ENCODE results near the gene AP5B1. TPM values are rescaled to one million over a fixed set of nuclear protein-coding genes. Genes with fewer than 3 reads are reported as not detected.

AP5B1 gene
- total RNA-seq, 1 donor from 2014 or later = 3.6 TPM

- no peaks in the 10 kb centered on the region for H3K36me3 ChIP-seq
- H3K4me1 Mint-ChIP-seq = peaks cover 10% of the 10 kb centered on the region
- peaks cover 85% of the 10 kb centered on the region for H3K27me3 ChIP-seq
- no peaks in the 10 kb centered on the region for H3K9me3 ChIP-seq (ENCODE audit: low read depth)
- peak overlapping the region; percentile 81 for H3K4me3 Mint-ChIP-seq
- peak overlapping the region; percentile 60 for H3K4me2 ChIP-seq
- no peaks in the 10 kb centered on the region for H3K36me3 Mint-ChIP-seq
- peak; percentile 94 for TF ChIP-seq EZH2phosphoT487 (IDR thresholded peaks at IDR 0.05)
- TF ChIP-seq, protein P1, sequence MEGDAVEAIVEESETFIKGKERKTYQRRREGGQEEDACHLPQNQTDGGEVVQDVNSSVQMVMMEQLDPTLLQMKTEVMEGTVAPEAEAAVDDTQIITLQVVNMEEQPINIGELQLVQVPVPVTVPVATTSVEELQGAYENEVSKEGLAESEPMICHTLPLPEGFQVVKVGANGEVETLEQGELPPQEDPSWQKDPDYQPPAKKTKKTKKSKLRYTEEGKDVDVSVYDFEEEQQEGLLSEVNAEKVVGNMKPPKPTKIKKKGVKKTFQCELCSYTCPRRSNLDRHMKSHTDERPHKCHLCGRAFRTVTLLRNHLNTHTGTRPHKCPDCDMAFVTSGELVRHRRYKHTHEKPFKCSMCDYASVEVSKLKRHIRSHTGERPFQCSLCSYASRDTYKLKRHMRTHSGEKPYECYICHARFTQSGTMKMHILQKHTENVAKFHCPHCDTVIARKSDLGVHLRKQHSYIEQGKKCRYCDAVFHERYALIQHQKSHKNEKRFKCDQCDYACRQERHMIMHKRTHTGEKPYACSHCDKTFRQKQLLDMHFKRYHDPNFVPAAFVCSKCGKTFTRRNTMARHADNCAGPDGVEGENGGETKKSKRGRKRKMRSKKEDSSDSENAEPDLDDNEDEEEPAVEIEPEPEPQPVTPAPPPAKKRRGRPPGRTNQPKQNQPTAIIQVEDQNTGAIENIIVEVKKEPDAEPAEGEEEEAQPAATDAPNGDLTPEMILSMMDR (IDR thresholded peaks at IDR 0.05) = no peak
- peak; percentile 99 for TF ChIP-seq EZH2 (IDR thresholded peaks at IDR 0.05)
- H3K79me2 ChIP-seq (ENCODE audit: low read depth) = no peaks in the 10 kb centered on the region
- peak; percentile 51 for DNase-seq (ENCODE audit: low spot score)
- no peaks in the 10 kb centered on the region for H3K9me3 Mint-ChIP-seq
- no peak overlapping the region for H2AFZ ChIP-seq (replicated peaks)
- peak overlapping the region; percentile 28 for H3K4me3 ChIP-seq
- H3K27me3 Mint-ChIP-seq (ENCODE audit: insufficient read depth, low read depth) = peaks cover 54% of the 10 kb centered on the region
- no peak overlapping the region for H3K9ac ChIP-seq
- peaks cover 10% of the 10 kb centered on the region for H4K20me1 ChIP-seq (ENCODE audit: low read depth)
- H3F3A ChIP-seq (ENCODE audit: low read depth) = peaks cover 3% of the 10 kb centered on the region
- H3K27ac ChIP-seq = no peak overlapping the region
- H3K27ac Mint-ChIP-seq = no peak overlapping the region
- peaks cover 15% of the 10 kb centered on the region for H3K4me1 ChIP-seq
Observed at GRCh38 chr11:65787649-65788622, 7.2 kb upstream of the AP5B1 start.

DNA sequence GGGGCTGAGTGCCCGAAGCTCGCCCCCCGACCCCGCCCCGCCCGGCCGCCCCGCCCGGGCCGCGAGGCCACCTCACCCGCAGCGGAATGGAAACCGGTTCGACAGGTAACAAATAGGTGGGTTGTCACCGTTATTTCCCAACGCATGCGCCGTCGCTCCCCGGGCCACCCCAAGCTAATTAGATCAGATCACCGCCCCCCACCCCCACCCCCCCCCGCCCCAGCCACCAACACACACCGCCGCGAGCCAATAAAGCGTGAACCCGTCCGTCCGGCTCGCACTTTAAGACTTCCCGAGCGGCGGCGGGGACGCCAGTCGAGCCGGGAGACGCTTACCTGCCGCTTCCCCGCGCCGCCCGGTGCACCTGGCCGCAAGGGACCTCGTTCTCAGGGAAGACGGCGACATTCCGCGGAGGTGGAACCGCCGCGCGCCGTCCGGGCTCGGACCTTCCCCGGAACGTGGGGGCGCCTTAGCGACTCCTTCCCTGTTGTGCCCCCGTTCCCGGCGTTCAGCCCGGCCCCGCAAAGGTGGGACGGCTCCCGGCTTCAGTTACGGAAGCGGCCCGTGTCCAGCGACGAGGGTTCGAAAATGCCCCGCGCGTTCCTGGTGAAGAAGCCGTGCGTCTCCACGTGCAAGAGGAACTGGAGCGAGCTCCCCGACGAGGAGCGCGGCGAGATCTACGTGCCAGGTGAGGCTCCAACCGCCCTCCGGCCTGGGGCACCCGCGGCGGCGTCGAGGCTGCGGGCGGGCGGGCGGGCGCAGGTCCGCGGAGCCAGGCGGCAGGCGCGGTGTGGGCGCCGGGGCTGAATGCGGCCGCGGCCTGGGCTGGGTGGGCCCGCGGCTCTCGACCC, 6.2 kb upstream of the AP5B1 start, which contains the start of gene OVOL1:
Gene OVOL1, plus strand, starts transcription at position 278 of the 851 bp plus-strand sequence. Its CDS starts 311 bp downstream, at position 589.
- Mint-ChIP-seq H3K27me3 (ENCODE audit: insufficient read depth, low read depth) (peaks cover 61% of the 10 kb centered on the region), H3K27ac (no peak within 1 kb of the TSS), H3K4me3 (peak within 1 kb of the TSS; percentile 53), H3K9me3 (no peaks in the 10 kb centered on the region), H3K36me3 (no peaks in the 10 kb centered on the region), H3K4me1 (peaks cover 10% of the 10 kb centered on the region)
- Histone ChIP-seq H3K4me2 (peak within 1 kb of the TSS; percentile 60), H2AFZ (replicated peaks) (no peak within 1 kb of the TSS), H3K4me1 (peaks cover 15% of the 10 kb centered on the region), H3K9ac (no peak within 1 kb of the TSS), H3K79me2 (ENCODE audit: low read depth) (no peaks in the 10 kb centered on the region), H3F3A (ENCODE audit: low read depth) (peaks cover 11% of the 10 kb centered on the region), H3K36me3 (no peaks in the 10 kb centered on the region), H3K4me3 (peak within 1 kb of the TSS; percentile 28), H3K9me3 (ENCODE audit: low read depth) (no peaks in the 10 kb centered on the region), H3K27ac (no peak within 1 kb of the TSS), H3K27me3 (peaks cover 94% of the 10 kb centered on the region), H4K20me1 (ENCODE audit: low read depth) (peaks cover 10% of the 10 kb centered on the region)
- DNase-seq (ENCODE audit: low spot score) = peak; percentile 54
- TF ChIP-seq, protein P1 (IDR thresholded peaks at IDR 0.05) = no peak
- TF ChIP-seq EZH2 (IDR thresholded peaks at IDR 0.05) (peak; percentile 98), EZH2phosphoT487 (IDR thresholded peaks at IDR 0.05) (peak; percentile 99)

DNA sequence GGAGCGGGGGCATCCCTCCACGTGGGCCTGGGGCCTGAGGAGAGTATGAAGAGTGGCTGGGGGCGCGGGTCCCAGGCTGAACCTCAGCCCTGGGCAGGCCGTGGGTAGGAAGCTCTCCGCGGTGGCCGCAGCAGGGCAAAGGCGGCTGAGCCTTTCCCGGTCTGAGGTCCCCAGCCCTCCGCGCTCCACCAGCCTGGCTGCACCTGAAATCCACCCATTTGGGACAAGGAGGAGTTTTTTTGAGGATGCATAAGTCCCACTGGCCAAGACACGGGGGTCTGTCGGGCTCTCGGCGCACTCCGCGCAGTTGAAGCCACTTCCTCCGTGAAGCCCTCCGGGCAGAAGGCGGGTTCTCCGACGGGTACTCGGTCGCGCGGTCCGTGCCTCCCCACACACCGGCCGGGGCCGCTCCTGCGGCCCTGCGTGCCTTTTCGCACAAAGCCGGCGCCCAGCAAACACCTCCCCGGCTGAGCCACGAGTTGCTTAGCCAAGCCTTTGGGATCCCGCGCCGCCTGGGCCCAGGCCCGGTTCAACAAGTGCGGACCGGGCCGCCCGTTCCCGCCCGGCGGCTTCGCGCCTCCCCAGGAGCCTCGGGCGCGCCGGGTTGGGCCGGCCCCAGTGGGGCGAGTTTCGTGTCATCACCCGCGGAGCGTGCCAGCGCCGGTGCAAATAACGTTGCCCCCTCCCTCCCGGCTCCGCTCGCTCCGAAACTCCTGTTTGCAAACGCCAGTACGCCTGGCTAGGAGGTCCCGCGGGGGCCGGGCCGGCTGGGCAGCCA, 5.4 kb upstream of the AP5B1 start:
- Mint-ChIP-seq H3K4me3 (no peak overlapping the region), H3K27me3 (ENCODE audit: insufficient read depth, low read depth) (peaks cover 61% of the 10 kb centered on the region), H3K36me3 (no peaks in the 10 kb centered on the region), H3K9me3 (no peaks in the 10 kb centered on the region), H3K4me1 (peaks cover 10% of the 10 kb centered on the region), H3K27ac (no peak overlapping the region)
- no peak overlapping the region for H3K9ac ChIP-seq
- no peaks in the 10 kb centered on the region for H3K36me3 ChIP-seq
- H4K20me1 ChIP-seq (ENCODE audit: low read depth) = peaks cover 10% of the 10 kb centered on the region
- TF ChIP-seq, protein P1 (IDR thresholded peaks at IDR 0.05) = no peak
- TF ChIP-seq EZH2 (IDR thresholded peaks at IDR 0.05) = peak; percentile 100
- peak; percentile 97 for TF ChIP-seq EZH2phosphoT487 (IDR thresholded peaks at IDR 0.05)
- peak; percentile 55 for DNase-seq (ENCODE audit: low spot score)
- H2AFZ ChIP-seq (replicated peaks) = no peak overlapping the region
- H3K4me2 ChIP-seq = peak overlapping the region; percentile 60
- H3F3A ChIP-seq (ENCODE audit: low read depth) = peaks cover 19% of the 10 kb centered on the region
- peaks cover 100% of the 10 kb centered on the region for H3K27me3 ChIP-seq
- no peak overlapping the region for H3K27ac ChIP-seq
- H3K79me2 ChIP-seq (ENCODE audit: low read depth) = no peaks in the 10 kb centered on the region
- no peaks in the 10 kb centered on the region for H3K9me3 ChIP-seq (ENCODE audit: low read depth)
- peak overlapping the region; percentile 20 for H3K4me3 ChIP-seq
- H3K4me1 ChIP-seq = peaks cover 15% of the 10 kb centered on the region
